ENCODE results near the gene MICAL3.

The MICAL3 gene

DNA sequence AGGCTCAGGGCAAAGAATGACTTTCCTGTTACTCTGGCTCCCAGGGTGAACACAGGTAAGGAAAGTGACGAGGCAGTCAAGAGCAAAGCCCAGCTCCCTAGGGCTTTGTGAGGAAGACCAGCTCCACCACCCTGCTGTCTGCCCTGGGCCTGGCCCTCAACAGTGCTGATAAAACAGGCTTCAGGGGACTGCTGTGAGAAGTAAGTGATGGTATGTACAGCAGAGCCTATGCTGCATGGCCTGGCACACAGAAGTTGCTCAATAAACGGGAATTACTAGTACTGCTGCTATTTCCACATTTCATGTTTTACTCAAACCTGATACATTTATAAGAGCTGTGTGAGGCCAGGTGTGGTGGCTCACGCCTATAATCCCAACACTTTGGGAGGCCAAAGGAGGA is 50.3 kb downstream of the MICAL3 start:
- no peak for DNase-seq
- no peaks in the 10 kb centered on the region for H4K20me1 ChIP-seq (ENCODE audit: insufficient read depth, low read length)
- H3K9ac ChIP-seq (ENCODE audit: low read length), result no peak overlapping the region
- no peaks in the 10 kb centered on the region for H3K9me3 ChIP-seq (replicated peaks; ENCODE audit: insufficient read depth, low read length)
- H3K4me1 ChIP-seq (ENCODE audit: low read length), result no peaks in the 10 kb centered on the region
- H3K27ac ChIP-seq (ENCODE audit: low read length), result no peak overlapping the region
- no peak overlapping the region for H3K4me3 ChIP-seq (ENCODE audit: low read length)
- no peaks in the 10 kb centered on the region for H3F3A ChIP-seq (ENCODE audit: insufficient read depth, low read length)
- no peaks in the 10 kb centered on the region for H3K27me3 ChIP-seq (replicated peaks; ENCODE audit: insufficient read depth, low read length)
- no peak overlapping the region for H2AFZ ChIP-seq (ENCODE audit: low read length)
- peaks cover 77% of the 10 kb centered on the region for H3K79me2 ChIP-seq (ENCODE audit: low read length)
- H3K4me2 ChIP-seq (ENCODE audit: low read depth, low read length), result no peak overlapping the region
- H3K36me3 ChIP-seq (replicated peaks; ENCODE audit: insufficient read depth, low read length), result no peaks in the 10 kb centered on the region
- TF ChIP-seq, protein P1, sequence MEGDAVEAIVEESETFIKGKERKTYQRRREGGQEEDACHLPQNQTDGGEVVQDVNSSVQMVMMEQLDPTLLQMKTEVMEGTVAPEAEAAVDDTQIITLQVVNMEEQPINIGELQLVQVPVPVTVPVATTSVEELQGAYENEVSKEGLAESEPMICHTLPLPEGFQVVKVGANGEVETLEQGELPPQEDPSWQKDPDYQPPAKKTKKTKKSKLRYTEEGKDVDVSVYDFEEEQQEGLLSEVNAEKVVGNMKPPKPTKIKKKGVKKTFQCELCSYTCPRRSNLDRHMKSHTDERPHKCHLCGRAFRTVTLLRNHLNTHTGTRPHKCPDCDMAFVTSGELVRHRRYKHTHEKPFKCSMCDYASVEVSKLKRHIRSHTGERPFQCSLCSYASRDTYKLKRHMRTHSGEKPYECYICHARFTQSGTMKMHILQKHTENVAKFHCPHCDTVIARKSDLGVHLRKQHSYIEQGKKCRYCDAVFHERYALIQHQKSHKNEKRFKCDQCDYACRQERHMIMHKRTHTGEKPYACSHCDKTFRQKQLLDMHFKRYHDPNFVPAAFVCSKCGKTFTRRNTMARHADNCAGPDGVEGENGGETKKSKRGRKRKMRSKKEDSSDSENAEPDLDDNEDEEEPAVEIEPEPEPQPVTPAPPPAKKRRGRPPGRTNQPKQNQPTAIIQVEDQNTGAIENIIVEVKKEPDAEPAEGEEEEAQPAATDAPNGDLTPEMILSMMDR (IDR thresholded peaks at IDR 0.05; ENCODE audit: low read length), result no peak
- TF ChIP-seq EZH2phosphoT487 (IDR thresholded peaks at IDR 0.05; ENCODE audit: low read length) (no peak), EZH2 (optimal IDR thresholded peaks at IDR 0.05; ENCODE audit: low read depth, low read length) (no peak)
- no peaks in the 10 kb centered on the region for H3K9me2 ChIP-seq (replicated peaks; ENCODE audit: insufficient read depth, low read length)

DNA sequence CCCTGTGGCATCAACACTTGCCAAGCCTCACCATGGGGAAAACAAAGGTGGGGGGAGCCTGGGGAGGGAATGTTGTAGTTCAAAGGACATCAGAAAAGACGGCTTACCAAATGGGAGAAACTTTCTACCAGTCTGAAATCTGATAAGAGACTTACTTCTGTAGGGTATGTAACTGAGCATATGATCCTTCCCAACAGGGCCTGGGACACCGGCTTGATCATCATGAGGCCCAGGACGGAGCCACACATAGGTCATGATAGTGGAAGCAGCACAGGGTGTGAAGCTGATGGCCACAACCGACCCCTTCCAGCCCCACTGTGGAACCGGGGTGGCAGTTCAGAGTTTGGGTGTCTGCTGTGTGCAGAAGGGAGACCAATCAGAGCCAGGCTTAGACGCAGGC is 51.1 kb downstream of the MICAL3 start:
- no peak overlapping the region for H3K4me3 ChIP-seq (ENCODE audit: low read length)
- H3K36me3 ChIP-seq (replicated peaks; ENCODE audit: insufficient read depth, low read length), result no peaks in the 10 kb centered on the region
- no peaks in the 10 kb centered on the region for H4K20me1 ChIP-seq (ENCODE audit: insufficient read depth, low read length)
- no peaks in the 10 kb centered on the region for H3K27me3 ChIP-seq (replicated peaks; ENCODE audit: insufficient read depth, low read length)
- H3K9ac ChIP-seq (ENCODE audit: low read length), result no peak overlapping the region
- peaks cover 72% of the 10 kb centered on the region for H3K79me2 ChIP-seq (ENCODE audit: low read length)
- H3K9me3 ChIP-seq (replicated peaks; ENCODE audit: insufficient read depth, low read length), result no peaks in the 10 kb centered on the region
- DNase-seq, result no peak
- TF ChIP-seq, protein P1 (IDR thresholded peaks at IDR 0.05; ENCODE audit: low read length), result no peak
- TF ChIP-seq EZH2 (optimal IDR thresholded peaks at IDR 0.05; ENCODE audit: low read depth, low read length), result no peak
- no peak for TF ChIP-seq EZH2phosphoT487 (IDR thresholded peaks at IDR 0.05; ENCODE audit: low read length)
- no peak overlapping the region for H3K4me2 ChIP-seq (ENCODE audit: low read depth, low read length)
- H3K4me1 ChIP-seq (ENCODE audit: low read length), result no peaks in the 10 kb centered on the region
- no peak overlapping the region for H3K27ac ChIP-seq (ENCODE audit: low read length)
- H3F3A ChIP-seq (ENCODE audit: insufficient read depth, low read length), result no peaks in the 10 kb centered on the region
- no peak overlapping the region for H2AFZ ChIP-seq (ENCODE audit: low read length)
- H3K9me2 ChIP-seq (replicated peaks; ENCODE audit: insufficient read depth, low read length), result no peaks in the 10 kb centered on the region

DNA sequence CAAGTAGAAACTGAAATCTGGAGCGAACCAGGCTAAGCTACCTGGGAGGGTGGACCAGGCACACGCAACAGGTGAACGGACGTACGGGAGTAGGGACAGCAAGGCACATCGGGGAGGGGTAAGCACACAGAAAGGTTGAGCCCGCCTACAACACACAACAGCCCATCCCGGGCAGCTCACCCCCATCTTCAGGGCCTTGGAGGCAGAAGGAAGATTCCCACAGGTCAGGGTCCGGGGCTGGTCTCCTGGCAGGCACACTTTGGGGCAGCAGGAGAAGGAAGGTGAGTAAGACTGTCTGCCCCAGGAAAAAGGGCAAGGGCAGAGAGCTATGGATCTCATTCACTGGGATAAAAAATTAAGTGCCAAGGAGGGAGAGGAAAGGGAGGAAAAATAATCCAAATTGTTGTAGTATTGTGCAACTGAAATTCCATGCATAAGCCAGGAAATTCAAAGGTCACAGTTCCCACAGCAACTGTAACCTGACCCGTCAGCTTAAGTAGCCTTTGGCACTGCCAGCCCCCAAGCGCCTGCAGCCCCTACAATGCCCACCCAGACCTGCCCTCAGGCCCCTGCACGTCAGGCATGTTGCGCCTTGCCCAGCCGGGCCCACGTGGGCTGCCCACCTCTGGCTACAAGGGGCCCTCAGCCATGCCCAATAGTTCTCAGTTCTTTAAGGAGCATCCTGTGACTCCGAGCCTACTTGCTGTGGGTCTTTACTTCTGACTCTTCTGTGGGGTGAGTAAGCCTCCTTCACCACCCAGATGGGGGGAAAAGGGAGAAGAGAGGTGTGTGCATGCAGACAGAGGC is 51.8 kb downstream of the MICAL3 start:
- DNase-seq, result no peak
- Histone ChIP-seq H3K9me3 (replicated peaks; ENCODE audit: insufficient read depth, low read length) (no peaks in the 10 kb centered on the region), H3F3A (ENCODE audit: insufficient read depth, low read length) (no peaks in the 10 kb centered on the region), H3K27me3 (replicated peaks; ENCODE audit: insufficient read depth, low read length) (no peaks in the 10 kb centered on the region), H2AFZ (ENCODE audit: low read length) (no peak overlapping the region), H3K36me3 (replicated peaks; ENCODE audit: insufficient read depth, low read length) (no peaks in the 10 kb centered on the region), H4K20me1 (ENCODE audit: insufficient read depth, low read length) (no peaks in the 10 kb centered on the region), H3K4me2 (ENCODE audit: low read depth, low read length) (no peak overlapping the region), H3K4me3 (ENCODE audit: low read length) (no peak overlapping the region), H3K9ac (ENCODE audit: low read length) (no peak overlapping the region), H3K9me2 (replicated peaks; ENCODE audit: insufficient read depth, low read length) (no peaks in the 10 kb centered on the region), H3K79me2 (ENCODE audit: low read length) (peaks cover 71% of the 10 kb centered on the region), H3K27ac (ENCODE audit: low read length) (no peak overlapping the region), H3K4me1 (ENCODE audit: low read length) (no peaks in the 10 kb centered on the region)
- no peak for TF ChIP-seq EZH2phosphoT487 (IDR thresholded peaks at IDR 0.05; ENCODE audit: low read length)
- TF ChIP-seq EZH2 (optimal IDR thresholded peaks at IDR 0.05; ENCODE audit: low read depth, low read length), result no peak
- TF ChIP-seq, protein P1 (IDR thresholded peaks at IDR 0.05; ENCODE audit: low read length), result no peak

All from MM.1S (cell line).